Fibroblast of skin of scalp (primary cell): ENCODE measurements around the gene TSEN15.

Experiments used
- DNase-seq: peaks from one replicate; pipeline ENCODE4 v3.0.0-alpha.2; 2013

Gene TSEN15

GRCh38 chr1:184110272-184111204 is 59.0 kb downstream of the TSEN15 start:
- DNase-seq = no peak

GRCh38 chr1:184112176-184112948 is 60.8 kb downstream of the TSEN15 start:
- DNase-seq = no peak

GRCh38 chr1:184113251-184113650 is 61.7 kb downstream of the TSEN15 start:
- peak; percentile 69 for DNase-seq

- DNase-seq = no peak
These were observed 63.4 kb downstream of the TSEN15 start for GRCh38 chr1:184114818-184115398.

GRCh38 chr1:184116287-184116686 is 64.8 kb downstream of the TSEN15 start:
- DNase-seq = peak; percentile 22

GRCh38 chr1:184118046-184118445 is 66.5 kb downstream of the TSEN15 start:
- peak; percentile 98 for DNase-seq
